ENCODE measurements around the gene MATN4. TPM values are rescaled to one million over a fixed set of nuclear protein-coding genes. Genes with fewer than 3 reads are reported as not detected.

MATN4 gene
- polyA plus RNA-seq, 4 donors = 0.20 to 0.58 (median 0.40) TPM

- DNase-seq (ENCODE audit: low read depth in 4 of 4, low spot score in 3 of 4) = peak; percentile 51 to 76 (median 64)
Measured at GRCh38 chr20:45293041-45294002, 14.8 kb downstream of the MATN4 start.

- no peak for DNase-seq (ENCODE audit: low read depth in 4 of 4, low spot score in 3 of 4)
Measured at GRCh38 chr20:45292343-45292742, 15.8 kb downstream of the MATN4 start.

GRCh38 chr20:45291526-45291925 is 16.6 kb downstream of the MATN4 start:
- no peak for DNase-seq (ENCODE audit: low read depth in 4 of 4, low spot score in 3 of 4)

GRCh38 chr20:45290677-45291355 is 17.3 kb downstream of the MATN4 start:
- peak; percentile 58 to 74 (median 63) for DNase-seq (ENCODE audit: low read depth in 4 of 4, low spot score in 3 of 4)

GRCh38 chr20:45289942-45290676 is 18.0 kb downstream of the MATN4 start:
- DNase-seq (ENCODE audit: low read depth in 4 of 4, low spot score in 3 of 4) = no peak

- DNase-seq (ENCODE audit: low read depth in 4 of 4, low spot score in 3 of 4) = no peak
Measured at GRCh38 chr20:45288860-45289259, 19.2 kb downstream of the MATN4 start.

GRCh38 chr20:45288376-45288775 is 19.7 kb downstream of the MATN4 start:
- no peak for DNase-seq (ENCODE audit: low read depth in 4 of 4, low spot score in 3 of 4)

GRCh38 chr20:45283551-45284057 is 24.5 kb downstream of the MATN4 start:
- no peak for DNase-seq (ENCODE audit: low read depth in 4 of 4, low spot score in 3 of 4)

GRCh38 chr20:45282700-45283550 is 25.2 kb downstream of the MATN4 start:
- no peak for DNase-seq (ENCODE audit: low read depth in 4 of 4, low spot score in 3 of 4)

GRCh38 chr20:45279992-45280391 is 28.1 kb downstream of the MATN4 start:
- DNase-seq (ENCODE audit: low read depth in 4 of 4, low spot score in 3 of 4) = no peak

- no peak for DNase-seq (ENCODE audit: low read depth in 4 of 4, low spot score in 3 of 4)
Measured at GRCh38 chr20:45275338-45275737, 32.8 kb downstream of the MATN4 start.

- no peak for DNase-seq (ENCODE audit: low read depth in 4 of 4, low spot score in 3 of 4)
Measured at GRCh38 chr20:45269754-45270270, 38.3 kb downstream of the MATN4 start.

- no peak for DNase-seq (ENCODE audit: low read depth in 4 of 4, low spot score in 3 of 4)
Measured at GRCh38 chr20:45269056-45269455, 39.0 kb downstream of the MATN4 start.

GRCh38 chr20:45268531-45268930 is 39.6 kb downstream of the MATN4 start:
- DNase-seq (ENCODE audit: low read depth in 4 of 4, low spot score in 3 of 4) = no peak

GRCh38 chr20:45266977-45267376 is 41.1 kb downstream of the MATN4 start:
- peak in 1 of 4 donors; percentile 20 for DNase-seq (ENCODE audit: low read depth in 4 of 4, low spot score in 3 of 4)

GRCh38 chr20:45263556-45264266 is 44.4 kb downstream of the MATN4 start:
- DNase-seq (ENCODE audit: low read depth in 4 of 4, low spot score in 3 of 4) = no peak

GRCh38 chr20:45258664-45259063 is 49.4 kb downstream of the MATN4 start:
- DNase-seq (ENCODE audit: low read depth in 4 of 4, low spot score in 3 of 4) = no peak

- no peak for DNase-seq (ENCODE audit: low read depth in 4 of 4, low spot score in 3 of 4)
Measured at GRCh38 chr20:45258259-45258658, 49.8 kb downstream of the MATN4 start.

- DNase-seq (ENCODE audit: low read depth in 4 of 4, low spot score in 3 of 4) = no peak
Measured at GRCh38 chr20:45257711-45258110, 50.4 kb downstream of the MATN4 start.

Measured in right renal pelvis (tissue), 4 donors.